HG02943 (cell line): ENCODE measurements around the gene RTP1.
"Not testable (repeated sequence)": the region's sequence is repeated elsewhere in the genome, so short reads cannot be mapped to it uniquely, and the experiment has no call there.

Experiments used
- ATAC-seq: cut with Tn5 transposase; IDR thresholded peaks from one replicate; pipeline ENCODE4 v1.9.1; 2021; ENCODE audit warnings: mild to moderate bottlenecking, low read depth, moderate library complexity; ENCODE audit not compliant: unreplicated experiment

Gene RTP1

GRCh38 chr3:187196573-187197334 is 532 bp upstream of the RTP1 start:
- ATAC-seq, result no peak

- ATAC-seq, result no peak
Observed at GRCh38 chr3:187198490-187198889, 1.2 kb downstream of the RTP1 start.

- ATAC-seq, result not testable (repeated sequence)
Observed at GRCh38 chr3:187199463-187200050, 2.3 kb downstream of the RTP1 start.

GRCh38 chr3:187205683-187206082 is 8.4 kb downstream of the RTP1 start:
- ATAC-seq, result no peak

GRCh38 chr3:187207062-187207461 is 9.8 kb downstream of the RTP1 start:
- ATAC-seq, result no peak

- no peak for ATAC-seq
Observed at GRCh38 chr3:187207624-187208023, 10.3 kb downstream of the RTP1 start.

- ATAC-seq, result no peak
Observed at GRCh38 chr3:187208159-187208558, 10.9 kb downstream of the RTP1 start.

- no peak for ATAC-seq
Observed at GRCh38 chr3:187209491-187209890, 12.2 kb downstream of the RTP1 start.

GRCh38 chr3:187210091-187210490 is 12.8 kb downstream of the RTP1 start:
- no peak for ATAC-seq

GRCh38 chr3:187210545-187211327 is 13.4 kb downstream of the RTP1 start:
- ATAC-seq, result peak; percentile 97

- ATAC-seq, result no peak
Observed at GRCh38 chr3:187211532-187212195, 14.4 kb downstream of the RTP1 start.

- no peak for ATAC-seq
Observed at GRCh38 chr3:187212196-187212545, 14.9 kb downstream of the RTP1 start.

- no peak for ATAC-seq
Observed at GRCh38 chr3:187212705-187213104, 15.4 kb downstream of the RTP1 start.

- no peak for ATAC-seq
Observed at GRCh38 chr3:187213616-187214015, 16.3 kb downstream of the RTP1 start.

GRCh38 chr3:187215460-187215859 is 18.2 kb downstream of the RTP1 start:
- ATAC-seq, result no peak

GRCh38 chr3:187222801-187223200 is 25.5 kb downstream of the RTP1 start:
- ATAC-seq, result no peak

GRCh38 chr3:187223799-187224198 is 26.5 kb downstream of the RTP1 start:
- no peak for ATAC-seq

- ATAC-seq, result no peak
Observed at GRCh38 chr3:187227658-187228258, 30.5 kb downstream of the RTP1 start.

- no peak for ATAC-seq
Observed at GRCh38 chr3:187228740-187229139, 31.5 kb downstream of the RTP1 start.

GRCh38 chr3:187230011-187230410 is 32.7 kb downstream of the RTP1 start:
- no peak for ATAC-seq

GRCh38 chr3:187236962-187237361 is 39.7 kb downstream of the RTP1 start:
- no peak for ATAC-seq
